ENCODE data around the gene PMVK.

Gene PMVK

GRCh38 chr1:154877370-154877974, 59.0 kb downstream of the PMVK start:
- no peak overlapping the region for H3K4me3 ChIP-seq (ENCODE audit: low read length)
- no peak for DNase-seq (ENCODE audit: low read depth)
- no peak for TF ChIP-seq CTCF (conservative IDR thresholded peaks at IDR 0.05; ENCODE audit: low read depth, low read length)

- DNase-seq (ENCODE audit: low read depth): no peak
- H3K4me3 ChIP-seq (ENCODE audit: low read length): no peak overlapping the region
- no peak for TF ChIP-seq CTCF (conservative IDR thresholded peaks at IDR 0.05; ENCODE audit: low read depth, low read length)
Measured at GRCh38 chr1:154876842-154877369, 59.6 kb downstream of the PMVK start.
